Measurements from ENCODE around the gene APH1B. TPM values are rescaled to one million over a fixed set of nuclear protein-coding genes. Genes with fewer than 3 reads are reported as not detected.

APH1B gene
- total RNA-seq, 2 donors from 2014 or later = 4.8 to 6.9 TPM

DNA sequence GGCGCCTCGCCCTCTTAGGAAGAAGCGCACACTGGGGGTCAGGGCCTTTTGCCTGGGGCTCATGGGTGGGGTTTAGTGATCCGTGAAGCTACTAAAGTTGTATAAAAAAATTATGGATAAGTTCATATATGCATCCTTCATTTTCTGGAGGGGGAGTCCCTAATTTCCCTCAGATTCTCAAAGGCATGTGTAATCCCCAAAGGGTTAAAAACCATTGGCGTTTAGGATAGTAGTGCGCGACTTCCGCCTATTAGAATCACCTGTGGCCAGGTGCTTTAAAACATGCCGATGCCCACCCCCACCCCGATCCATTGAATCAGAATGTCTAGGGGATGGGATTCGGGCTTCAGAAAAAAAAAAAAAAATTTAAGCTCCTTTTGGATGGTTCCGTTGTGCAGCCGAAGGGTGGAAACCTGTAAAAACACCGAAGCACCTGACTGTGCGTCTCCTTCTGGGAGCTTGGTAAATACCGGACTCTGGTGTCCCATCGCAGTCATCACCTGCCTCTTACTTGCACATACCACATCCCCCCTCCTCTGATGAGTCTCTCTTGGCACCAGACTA, 570 bp downstream of the APH1B start:
- Histone ChIP-seq H3K27ac (peak overlapping the region; percentile 83 to 90), H3K36me3 (no peaks in the 10 kb centered on the region), H3K4me1 (peaks cover 0 to 9% of the 10 kb centered on the region in 2 donors), H3K27me3 (no peaks in the 10 kb centered on the region), H3K9me3 (no peaks in the 10 kb centered on the region), H3K4me3 (peak overlapping the region; percentile 81 to 88)
- no peak for DNase-seq (ENCODE audit: low spot score)
- TF ChIP-seq, protein P1, sequence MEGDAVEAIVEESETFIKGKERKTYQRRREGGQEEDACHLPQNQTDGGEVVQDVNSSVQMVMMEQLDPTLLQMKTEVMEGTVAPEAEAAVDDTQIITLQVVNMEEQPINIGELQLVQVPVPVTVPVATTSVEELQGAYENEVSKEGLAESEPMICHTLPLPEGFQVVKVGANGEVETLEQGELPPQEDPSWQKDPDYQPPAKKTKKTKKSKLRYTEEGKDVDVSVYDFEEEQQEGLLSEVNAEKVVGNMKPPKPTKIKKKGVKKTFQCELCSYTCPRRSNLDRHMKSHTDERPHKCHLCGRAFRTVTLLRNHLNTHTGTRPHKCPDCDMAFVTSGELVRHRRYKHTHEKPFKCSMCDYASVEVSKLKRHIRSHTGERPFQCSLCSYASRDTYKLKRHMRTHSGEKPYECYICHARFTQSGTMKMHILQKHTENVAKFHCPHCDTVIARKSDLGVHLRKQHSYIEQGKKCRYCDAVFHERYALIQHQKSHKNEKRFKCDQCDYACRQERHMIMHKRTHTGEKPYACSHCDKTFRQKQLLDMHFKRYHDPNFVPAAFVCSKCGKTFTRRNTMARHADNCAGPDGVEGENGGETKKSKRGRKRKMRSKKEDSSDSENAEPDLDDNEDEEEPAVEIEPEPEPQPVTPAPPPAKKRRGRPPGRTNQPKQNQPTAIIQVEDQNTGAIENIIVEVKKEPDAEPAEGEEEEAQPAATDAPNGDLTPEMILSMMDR (IDR thresholded peaks at IDR 0.05) = no peak

DNA sequence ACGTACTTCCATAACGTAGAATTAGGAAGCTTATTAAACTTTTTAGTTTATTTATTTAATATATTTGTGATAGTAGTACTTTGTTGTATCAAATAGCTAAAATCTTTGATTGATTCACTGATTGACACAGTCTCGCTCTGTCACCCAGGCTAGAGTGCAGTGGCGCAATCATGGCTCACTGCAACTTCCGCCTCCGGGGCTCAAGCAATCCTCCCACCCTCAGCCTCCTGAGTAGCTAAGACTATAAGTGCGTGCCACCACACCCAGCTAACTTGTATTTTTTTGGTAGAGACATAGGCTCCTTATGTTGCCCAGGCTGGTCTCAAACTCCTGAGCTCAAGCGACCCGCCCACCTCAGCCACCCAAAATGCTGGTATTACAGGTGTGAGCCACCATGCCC, 5.7 kb downstream of the APH1B start:
- no peaks in the 10 kb centered on the region for H3K27me3 ChIP-seq
- H3K4me3 ChIP-seq = no peak overlapping the region
- no peak for DNase-seq (ENCODE audit: low spot score)
- H3K9me3 ChIP-seq = no peaks in the 10 kb centered on the region
- TF ChIP-seq, protein P1 (IDR thresholded peaks at IDR 0.05) = no peak
- H3K4me1 ChIP-seq = peaks cover 0 to 4% of the 10 kb centered on the region in 2 donors
- H3K36me3 ChIP-seq = peaks cover 5% of the 10 kb centered on the region
- H3K27ac ChIP-seq = no peak overlapping the region

DNA sequence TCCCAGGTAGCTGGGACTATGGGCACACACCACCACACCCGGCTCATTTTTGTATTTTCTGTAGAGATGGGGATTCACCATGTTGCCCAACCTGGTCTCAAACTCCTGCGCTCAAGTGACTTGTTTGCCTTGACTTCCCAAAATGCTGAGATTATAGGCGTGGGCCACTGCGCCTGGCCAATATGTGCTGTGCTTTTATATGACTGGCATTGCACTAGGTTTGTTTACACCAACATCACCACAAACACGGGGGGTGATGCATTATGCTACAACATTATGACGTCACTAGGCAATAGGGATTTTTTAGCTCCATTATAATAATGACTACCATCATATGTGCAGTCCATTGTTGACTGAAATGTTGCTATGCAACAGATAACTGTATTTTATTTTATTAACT, 6.9 kb downstream of the APH1B start:
- H3K36me3 ChIP-seq = peaks cover 5% of the 10 kb centered on the region

GRCh38 chr15:63287109-63287508, 9.7 kb downstream of the APH1B start:
- Histone ChIP-seq H3K9me3 (no peaks in the 10 kb centered on the region), H3K27me3 (no peaks in the 10 kb centered on the region), H3K36me3 (peaks cover 5% of the 10 kb centered on the region), H3K27ac (no peak overlapping the region), H3K4me1 (peaks cover 0 to 15% of the 10 kb centered on the region in 2 donors), H3K4me3 (no peak overlapping the region)
- TF ChIP-seq, protein P1 (IDR thresholded peaks at IDR 0.05) = no peak
- no peak for DNase-seq (ENCODE audit: low spot score)

More for the DNA sequence above, 6.9 kb downstream of the APH1B start:
- Histone ChIP-seq H3K4me3 (no peak overlapping the region), H3K27me3 (no peaks in the 10 kb centered on the region), H3K27ac (no peak overlapping the region), H3K4me1 (peaks cover 0 to 6% of the 10 kb centered on the region in 2 donors), H3K9me3 (no peaks in the 10 kb centered on the region)
- DNase-seq (ENCODE audit: low spot score) = no peak
- TF ChIP-seq, protein P1 (IDR thresholded peaks at IDR 0.05) = no peak

DNA sequence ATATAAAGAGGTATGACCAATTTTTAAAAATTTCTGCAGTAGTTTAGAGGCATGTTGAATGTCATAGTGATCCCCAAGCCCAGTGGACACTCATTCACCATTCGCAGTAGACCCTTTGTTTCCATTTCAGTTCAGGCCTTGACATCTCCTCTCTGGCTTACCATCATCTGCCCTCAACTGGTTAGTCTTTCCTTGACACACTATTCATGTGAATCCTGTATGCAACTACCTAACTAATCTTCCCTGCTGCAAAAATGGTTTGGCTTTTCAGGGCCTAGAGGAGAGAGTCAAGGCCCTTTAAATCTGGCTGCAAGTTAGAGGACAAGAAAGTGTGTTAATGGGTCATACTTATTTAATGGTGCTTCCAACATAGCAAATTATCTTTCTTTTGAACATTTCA, 10.9 kb downstream of the APH1B start:
- H3K36me3 ChIP-seq = peaks cover 5% of the 10 kb centered on the region
- H3K27ac ChIP-seq = no peak overlapping the region
- no peaks in the 10 kb centered on the region for H3K9me3 ChIP-seq
- H3K4me1 ChIP-seq = peaks cover 0 to 15% of the 10 kb centered on the region in 2 donors
- H3K4me3 ChIP-seq = no peak overlapping the region
- DNase-seq (ENCODE audit: low spot score) = no peak
- TF ChIP-seq, protein P1 (IDR thresholded peaks at IDR 0.05) = no peak
- no peaks in the 10 kb centered on the region for H3K27me3 ChIP-seq

Data from right atrium auricular region (tissue), 2 donors.